Astrocyte of the spinal cord (primary cell): ENCODE data around the gene TUBB3.

Experiments
- DNase-seq: peaks from one replicate; pipeline ENCODE4 v3.0.0; 2011; ENCODE audit warnings: low read depth, low spot score
- H3K4me3 ChIP-seq: 2 replicates; pipeline ENCODE4 v1.5.1; 2011; ENCODE audit warnings: low read depth, mild to moderate bottlenecking, low read length, moderate library complexity
- CTCF ChIP-seq: IDR thresholded peaks from 2 replicates; pipeline ENCODE4 v1.5.1; 2012; ENCODE audit warnings: low read depth, mild to moderate bottlenecking, low read length, inconsistent platforms
- in situ Hi-C: cut with HindIII; loops from 2 replicates; pipeline ENCODE4 v1.10.0; 2017; ENCODE audit warnings: low sequenced_read_pairs

TUBB3 gene

GRCh38 chr16:89973235-89973634, 50.1 kb downstream of the TUBB3 start:
- in situ Hi-C loops = no loop called here
- no peak for TF ChIP-seq CTCF
- H3K4me3 ChIP-seq = peak overlapping the region; percentile 96
- DNase-seq = no peak

GRCh38 chr16:89973654-89974335, 50.7 kb downstream of the TUBB3 start:
- no peak for TF ChIP-seq CTCF
- H3K4me3 ChIP-seq = peak overlapping the region; percentile 96
- in situ Hi-C loops = no loop called here
- no peak for DNase-seq

GRCh38 chr16:89974870-89975269, 51.7 kb downstream of the TUBB3 start:
- no peak overlapping the region for H3K4me3 ChIP-seq
- in situ Hi-C loops = no loop called here
- DNase-seq = no peak
- no peak for TF ChIP-seq CTCF

DNA sequence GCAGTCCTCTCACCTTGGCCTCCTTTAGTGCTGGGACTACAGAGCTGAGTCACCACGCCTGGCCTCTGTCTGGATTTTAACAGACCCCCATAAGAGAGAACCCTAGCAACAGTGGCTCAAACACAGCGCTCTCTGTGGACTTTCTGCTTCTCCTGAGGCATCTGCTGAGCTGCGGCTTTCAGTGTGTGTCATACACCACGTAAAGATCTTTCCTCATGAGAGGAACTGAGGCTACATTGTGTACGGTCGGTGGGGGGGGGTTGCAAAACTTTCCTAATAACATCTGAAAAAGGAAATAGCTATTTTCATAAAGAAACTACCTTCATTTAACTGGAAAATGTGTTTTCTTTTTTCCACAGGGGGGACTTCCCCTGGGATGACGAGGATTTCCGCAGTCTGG, 58.3 kb downstream of the TUBB3 start:
- in situ Hi-C loops = no loop called here
- DNase-seq = no peak
- H3K4me3 ChIP-seq = no peak overlapping the region
- no peak for TF ChIP-seq CTCF

DNA sequence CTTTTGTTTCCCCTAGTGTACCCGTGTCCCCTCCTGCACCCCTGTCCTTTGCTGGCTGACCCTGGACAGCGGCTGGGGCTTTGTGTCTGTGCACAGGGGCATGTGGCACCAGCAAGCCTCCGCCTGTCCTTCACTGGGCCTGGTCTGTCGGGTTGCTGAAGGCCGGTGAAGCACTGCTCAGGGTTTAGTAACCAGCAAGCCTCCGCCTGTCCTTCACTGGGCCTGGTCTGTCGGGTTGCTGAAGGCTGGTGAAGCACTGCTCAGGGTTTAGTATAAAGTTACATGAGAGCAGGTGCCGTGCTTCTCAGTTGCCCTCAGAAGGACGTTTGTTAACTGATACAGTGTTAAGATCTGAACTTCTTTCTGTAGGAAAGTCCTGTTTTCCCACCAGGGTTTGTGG, 59.2 kb downstream of the TUBB3 start:
- no peak for DNase-seq
- H3K4me3 ChIP-seq = no peak overlapping the region
- no peak for TF ChIP-seq CTCF
- in situ Hi-C loops = no loop called here

- in situ Hi-C loops = no loop called here
- no peak for DNase-seq
- no peak for TF ChIP-seq CTCF
- no peak overlapping the region for H3K4me3 ChIP-seq
Observed at GRCh38 chr16:89983536-89983935, 60.4 kb downstream of the TUBB3 start.
